Epithelial cell of prostate (primary cell): Measurements from ENCODE around the gene FNDC8.

ENCODE experiments used
- DNase-seq: peaks from one replicate; pipeline ENCODE4 v3.0.0-alpha.2; 2011; ENCODE audit warnings: low read depth, low spot score
- H3K27ac ChIP-seq: fragments of 450-650 bp; 2 replicates; pipeline ENCODE4 v1.5.1; 2017; ENCODE audit warnings: mild to moderate bottlenecking

FNDC8 gene

GRCh38 chr17:35121315-35121714 is at the start of gene FNDC8:
FNDC8 (plus strand) TSS chr17:35121615; CDS start chr17:35121694, 79 bp downstream.
- H3K27ac ChIP-seq, result no peak within 1 kb of the TSS
- no peak for DNase-seq

- H3K27ac ChIP-seq, result no peak overlapping the region
- DNase-seq, result no peak
These were observed 48.1 kb upstream of the FNDC8 start for GRCh38 chr17:35073183-35073790.

GRCh38 chr17:35073991-35074627 is 47.3 kb upstream of the FNDC8 start:
- no peak overlapping the region for H3K27ac ChIP-seq
- DNase-seq, result no peak

GRCh38 chr17:35074711-35075707 is 46.4 kb upstream of the FNDC8 start:
- H3K27ac ChIP-seq, result no peak overlapping the region
- DNase-seq, result no peak

GRCh38 chr17:35076874-35077273 is 44.5 kb upstream of the FNDC8 start:
- no peak for DNase-seq
- no peak overlapping the region for H3K27ac ChIP-seq

GRCh38 chr17:35079547-35080423 is 41.6 kb upstream of the FNDC8 start:
- peak; percentile 70 for DNase-seq
- peak overlapping the region; percentile 67 for H3K27ac ChIP-seq

- DNase-seq, result no peak
- peak overlapping the region; percentile 67 for H3K27ac ChIP-seq
These were observed 40.9 kb upstream of the FNDC8 start for GRCh38 chr17:35080536-35080935.

GRCh38 chr17:35081638-35082037 is 39.8 kb upstream of the FNDC8 start:
- peak overlapping the region; percentile 90 for H3K27ac ChIP-seq
- DNase-seq, result no peak

GRCh38 chr17:35082073-35082657 is 39.2 kb upstream of the FNDC8 start:
- DNase-seq, result no peak
- peak overlapping the region; percentile 90 for H3K27ac ChIP-seq

- H3K27ac ChIP-seq, result peak overlapping the region; percentile 90
These were observed 38.3 kb upstream of the FNDC8 start for GRCh38 chr17:35083071-35083470.

GRCh38 chr17:35084987-35085386 is 36.4 kb upstream of the FNDC8 start:
- peak; percentile 83 for DNase-seq
- peak overlapping the region; percentile 90 for H3K27ac ChIP-seq

More at GRCh38 chr17:35083071-35083470, 38.3 kb upstream of the FNDC8 start:
- no peak for DNase-seq

- no peak for DNase-seq
- peak overlapping the region; percentile 90 for H3K27ac ChIP-seq
These were observed 35.3 kb upstream of the FNDC8 start for GRCh38 chr17:35086164-35086563.

GRCh38 chr17:35086931-35087573 is 34.4 kb upstream of the FNDC8 start:
- H3K27ac ChIP-seq, result peak overlapping the region; percentile 90
- DNase-seq, result no peak

- no peak for DNase-seq
- H3K27ac ChIP-seq, result peak overlapping the region; percentile 90
These were observed 33.6 kb upstream of the FNDC8 start for GRCh38 chr17:35087731-35088355.

GRCh38 chr17:35088356-35088880 is 33.0 kb upstream of the FNDC8 start:
- peak overlapping the region; percentile 90 for H3K27ac ChIP-seq
- no peak for DNase-seq

GRCh38 chr17:35088881-35089585 is 32.4 kb upstream of the FNDC8 start:
- no peak for DNase-seq
- H3K27ac ChIP-seq, result peak overlapping the region; percentile 90

- no peak for DNase-seq
- peak overlapping the region; percentile 90 for H3K27ac ChIP-seq
These were observed 31.7 kb upstream of the FNDC8 start for GRCh38 chr17:35089586-35090296.
